GM12874 (cell line): ENCODE data around the gene KCTD14.

Experiments used
- TF ChIP-seq, protein P1 (sequence below): IDR thresholded peaks from 2 replicates; pipeline ENCODE4 v1.5.1; 2011; ENCODE audit warnings: low read depth, mild to moderate bottlenecking, control low read depth, low read length, moderate library complexity; ENCODE audit not compliant: insufficient read depth

KCTD14 gene

DNA sequence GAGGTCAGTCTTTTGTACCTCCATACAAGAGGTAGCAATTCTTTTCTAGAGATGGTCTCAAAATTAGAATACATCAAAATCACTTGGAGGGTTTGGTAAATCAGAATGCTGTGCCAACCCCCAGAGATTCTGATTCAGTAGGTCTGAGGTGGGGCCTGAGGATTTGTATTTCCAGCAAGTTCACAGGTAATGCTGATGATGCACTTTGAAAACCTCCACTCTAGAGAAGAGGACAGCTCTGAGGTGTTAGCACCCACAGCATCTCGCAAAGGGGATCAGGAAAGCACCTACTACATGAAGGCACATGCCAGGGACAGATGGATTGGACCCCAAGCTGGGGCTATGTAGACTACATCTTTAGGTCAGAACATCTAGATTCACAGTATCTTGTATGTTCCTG, 7.2 kb downstream of the KCTD14 start:
- TF ChIP-seq, protein P1, sequence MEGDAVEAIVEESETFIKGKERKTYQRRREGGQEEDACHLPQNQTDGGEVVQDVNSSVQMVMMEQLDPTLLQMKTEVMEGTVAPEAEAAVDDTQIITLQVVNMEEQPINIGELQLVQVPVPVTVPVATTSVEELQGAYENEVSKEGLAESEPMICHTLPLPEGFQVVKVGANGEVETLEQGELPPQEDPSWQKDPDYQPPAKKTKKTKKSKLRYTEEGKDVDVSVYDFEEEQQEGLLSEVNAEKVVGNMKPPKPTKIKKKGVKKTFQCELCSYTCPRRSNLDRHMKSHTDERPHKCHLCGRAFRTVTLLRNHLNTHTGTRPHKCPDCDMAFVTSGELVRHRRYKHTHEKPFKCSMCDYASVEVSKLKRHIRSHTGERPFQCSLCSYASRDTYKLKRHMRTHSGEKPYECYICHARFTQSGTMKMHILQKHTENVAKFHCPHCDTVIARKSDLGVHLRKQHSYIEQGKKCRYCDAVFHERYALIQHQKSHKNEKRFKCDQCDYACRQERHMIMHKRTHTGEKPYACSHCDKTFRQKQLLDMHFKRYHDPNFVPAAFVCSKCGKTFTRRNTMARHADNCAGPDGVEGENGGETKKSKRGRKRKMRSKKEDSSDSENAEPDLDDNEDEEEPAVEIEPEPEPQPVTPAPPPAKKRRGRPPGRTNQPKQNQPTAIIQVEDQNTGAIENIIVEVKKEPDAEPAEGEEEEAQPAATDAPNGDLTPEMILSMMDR: no peak

- TF ChIP-seq, protein P1: no peak
Measured at GRCh38 chr11:78011301-78011700, 11.8 kb downstream of the KCTD14 start.

DNA sequence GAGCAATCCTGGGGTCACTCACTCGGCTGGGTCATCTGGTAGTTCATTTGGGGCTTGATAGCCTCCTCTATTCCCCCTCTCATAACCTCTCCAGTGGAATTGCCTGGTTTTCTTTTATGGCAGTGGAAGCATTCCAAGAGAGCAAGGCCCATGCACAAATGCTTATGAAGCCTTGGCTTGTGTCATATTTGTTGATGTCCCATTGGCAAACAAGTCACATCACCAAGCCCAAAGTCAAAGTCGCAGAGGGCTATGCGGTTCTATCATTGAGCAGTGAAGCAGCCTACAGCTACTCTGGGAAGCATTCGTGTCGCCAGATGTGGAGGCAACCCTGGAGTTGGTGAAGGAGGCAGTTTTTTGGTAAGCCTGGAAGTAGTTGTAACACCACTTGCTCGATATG, 12.3 kb downstream of the KCTD14 start:
- TF ChIP-seq, protein P1: no peak

GRCh38 chr11:78010304-78010703, 12.8 kb downstream of the KCTD14 start:
- TF ChIP-seq, protein P1: no peak

DNA sequence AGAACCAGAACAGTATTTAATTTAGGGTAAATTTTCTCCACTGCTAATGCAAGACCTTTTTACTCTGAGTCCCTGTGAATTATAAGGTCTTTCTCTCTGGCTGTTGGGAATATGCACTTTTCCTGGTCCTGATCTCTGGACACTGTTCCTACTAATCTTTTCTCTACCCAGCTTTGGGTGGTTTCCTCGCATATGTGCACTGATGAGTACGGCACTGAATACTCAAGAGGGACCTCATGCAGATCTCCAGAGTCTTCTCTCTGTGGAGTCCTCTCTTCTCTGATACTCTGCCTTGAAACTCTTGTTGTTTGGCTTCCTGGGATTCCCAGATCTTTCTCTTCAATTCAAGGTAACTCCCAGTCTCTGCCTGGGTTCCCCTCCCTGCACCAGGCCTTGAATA, 14.0 kb downstream of the KCTD14 start:
- TF ChIP-seq, protein P1: no peak

DNA sequence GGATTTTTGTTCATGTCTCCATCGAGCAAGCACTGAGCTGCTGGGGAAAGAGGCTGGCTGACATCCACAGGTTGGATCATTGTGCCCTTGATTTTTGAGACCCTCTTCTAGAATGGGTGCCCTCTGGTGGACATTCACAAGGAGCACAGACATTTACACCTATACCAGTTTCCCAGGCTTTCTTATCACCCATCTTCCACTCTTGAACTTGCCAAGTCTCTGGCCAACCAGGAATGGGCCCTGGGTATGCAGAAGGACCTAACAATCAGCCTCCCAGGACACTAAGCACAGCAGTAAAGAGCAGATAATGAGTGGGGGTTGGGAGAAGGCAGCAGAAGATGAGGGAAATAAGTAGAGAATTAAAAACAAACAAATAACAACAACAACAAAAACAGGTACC, 22.9 kb downstream of the KCTD14 start:
- TF ChIP-seq, protein P1: peak; percentile 74

DNA sequence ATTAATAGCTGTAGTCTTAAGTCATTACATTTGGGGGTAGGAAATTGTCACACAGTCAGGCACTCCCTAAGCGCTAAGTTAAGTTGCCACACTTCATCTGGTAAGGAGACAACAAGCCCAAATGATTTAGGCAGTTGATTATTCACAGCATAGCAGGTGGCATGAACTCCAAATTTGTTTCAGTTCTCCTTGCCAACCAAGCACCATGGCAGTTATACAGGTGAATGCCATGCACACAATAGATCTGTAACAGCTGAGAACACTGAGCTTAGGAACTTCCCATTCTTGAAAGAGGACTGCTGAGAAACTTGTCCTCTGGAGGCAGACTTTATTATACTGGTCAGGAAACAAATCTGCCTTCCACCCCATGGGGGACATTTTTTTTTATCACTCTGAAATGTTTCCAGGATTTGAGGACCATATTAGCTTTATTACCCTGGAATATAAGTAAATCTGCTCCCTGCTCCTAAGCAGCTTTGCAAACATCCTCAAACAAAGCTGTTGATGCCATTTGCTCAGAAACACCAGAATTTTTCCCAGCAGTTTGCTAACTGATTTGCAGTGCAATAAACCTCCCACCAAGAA, 23.5 kb downstream of the KCTD14 start:
- TF ChIP-seq, protein P1: no peak
